ENCODE data around the gene SH3GL3.

- no peak for TF ChIP-seq POLR2AphosphoS5 (IDR thresholded peaks at IDR 0.05; ENCODE audit: low read depth, low read length)
- TF ChIP-seq POLR2A (IDR thresholded peaks at IDR 0.05; ENCODE audit: low read depth, low read length): no peak
- TF ChIP-seq TAF1 (IDR thresholded peaks at IDR 0.05; ENCODE audit: low read depth, low read length): no peak
- TF ChIP-seq SPI1 (IDR thresholded peaks at IDR 0.05; ENCODE audit: low read depth, low read length): no peak
- TF ChIP-seq POU2F2 (IDR thresholded peaks at IDR 0.05; ENCODE audit: low read depth, low read length): no peak
- no peak for TF ChIP-seq PAX5 (IDR thresholded peaks at IDR 0.05; ENCODE audit: insufficient read depth, low read length, severe bottlenecking)
Observed at GRCh38 chr15:83643201-83643600, 196.1 kb downstream of the SH3GL3 start.
